Lung (tissue), 12 donors: ENCODE data around the gene PHYKPL. TPM values are rescaled to one million over a fixed set of nuclear protein-coding genes. Genes with fewer than 3 reads are reported as not detected.

ENCODE experiments used
- ATAC-seq: fragments of 200-7000 bp; cut with Tn5 transposase; one replicate; pipeline ENCODE4 v1.9.1; 2020; ENCODE audit warnings: moderate number of reproducible peaks; ENCODE audit not compliant: insufficient read depth, low FRiP score
- DNase-seq, 3 donors: peaks; one replicate each; pipeline ENCODE4 v3.0.0-alpha.2; 2013 to 2017
- H3K27ac ChIP-seq, 2 donors: one replicate each; pipeline ENCODE4 v1.5.1; 2013; ENCODE audit warnings: mild to moderate bottlenecking in 2 of 2, moderate library complexity in 2 of 2, control low read depth in 1 of 2, inconsistent platforms in 1 of 2, low read depth in 1 of 2, low read length in 1 of 2
- H3K27me3 ChIP-seq, 3 donors: one replicate each; pipeline ENCODE4 v1.5.1; 2013; ENCODE audit warnings: low read length in 2 of 3; ENCODE audit not compliant: control insufficient read depth in 3 of 3, insufficient read depth in 3 of 3
- H3K36me3 ChIP-seq, 4 donors: one replicate each; pipeline ENCODE4 v1.5.1; 2013; ENCODE audit warnings: low read length in 4 of 4, mild to moderate bottlenecking in 1 of 4, moderate library complexity in 1 of 4; ENCODE audit not compliant: control insufficient read depth in 4 of 4, insufficient read depth in 4 of 4
- H3K4me1 ChIP-seq, 5 donors: one replicate each; pipeline ENCODE4 v1.5.1; 2013; ENCODE audit warnings: low read length in 5 of 5, mild to moderate bottlenecking in 2 of 5, moderate library complexity in 1 of 5; ENCODE audit not compliant: control insufficient read depth in 5 of 5, insufficient read depth in 5 of 5
- H3K4me3 ChIP-seq: one replicate; pipeline ENCODE4 v1.5.1; 2013; ENCODE audit warnings: mild to moderate bottlenecking, control low read depth, moderate library complexity
- H3K9ac ChIP-seq, 2 donors: one replicate each; pipeline ENCODE4 v1.5.1; 2013; ENCODE audit warnings: low read length in 2 of 2, control low read depth in 1 of 2; ENCODE audit not compliant: insufficient read depth in 1 of 2
- H3K9me3 ChIP-seq, 4 donors: one replicate each; pipeline ENCODE4 v1.5.1; 2013; ENCODE audit warnings: low read length in 3 of 4, mild to moderate bottlenecking in 1 of 4, moderate library complexity in 1 of 4; ENCODE audit not compliant: control insufficient read depth in 4 of 4, insufficient read depth in 3 of 4
- WGBS, 2 donors: extraction: QIAGEN DNeasy Blood & Tissue Kit; methylation state at CpG; one replicate each; pipeline ENCODE4 v1.1.7; 2013; 5-methylcytosine and 5-hydroxymethylcytosine counted together
- polyA plus RNA-seq, 2 donors: library from polyadenylated mRNA; stranded (reverse); fragments of 200-250 nt; gene quantifications; one replicate each; pipeline ENCODE4 v1.2.1, GENCODE V29; 2013
- total RNA-seq, 2 donors: library from RNA; depleted of rRNA in 1 of 2; stranded (reverse); fragments of >200 nt in 1 of 2; gene quantifications; one replicate each; pipeline ENCODE4 v1.2.1, GENCODE V29; 2014 to 2021
- TF ChIP-seq, protein P1 (sequence below): IDR thresholded peaks from 2 replicates; pipeline ENCODE4 v1.5.1; 2012; ENCODE audit warnings: mild to moderate bottlenecking; ENCODE audit errors: control extremely low read depth, extremely low read depth
- donor health status: control.
- donor health status: control.
- donor health status: Bipolar disorder and iron deficiency.
- donor health status: healthy.
- donor health status: DM: yes; HTN: yes; CAD: no.

The PHYKPL gene
- total and polyA plus RNA-seq, 4 donors: 49.7 to 100 (median 75.8) TPM

DNA sequence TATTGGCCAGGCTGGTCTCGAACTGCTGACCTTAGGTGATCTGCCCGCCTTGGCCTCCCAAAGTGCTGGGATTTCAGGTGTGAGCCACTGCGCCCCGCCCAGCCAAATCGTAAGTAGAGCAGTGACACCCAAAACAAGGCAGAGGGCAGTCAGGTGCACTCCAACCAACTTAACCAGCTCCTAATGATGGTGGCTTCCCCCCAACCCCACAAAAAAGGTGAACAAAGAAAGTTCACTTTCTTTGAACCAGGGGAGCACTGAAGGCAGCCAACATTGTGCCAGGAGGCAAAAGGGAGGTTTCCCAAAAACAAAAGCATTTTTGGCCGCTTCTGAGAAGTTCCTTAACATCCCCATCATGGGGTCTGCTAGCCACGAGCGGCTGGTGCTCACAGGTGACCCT, 55.0 kb downstream of the PHYKPL start:
- DNase-seq: no peak
- H3K36me3 ChIP-seq: no peaks in the 10 kb centered on the region
- H3K4me1 ChIP-seq: no peaks in the 10 kb centered on the region
- no peak overlapping the region for H3K9ac ChIP-seq
- TF ChIP-seq, protein P1, sequence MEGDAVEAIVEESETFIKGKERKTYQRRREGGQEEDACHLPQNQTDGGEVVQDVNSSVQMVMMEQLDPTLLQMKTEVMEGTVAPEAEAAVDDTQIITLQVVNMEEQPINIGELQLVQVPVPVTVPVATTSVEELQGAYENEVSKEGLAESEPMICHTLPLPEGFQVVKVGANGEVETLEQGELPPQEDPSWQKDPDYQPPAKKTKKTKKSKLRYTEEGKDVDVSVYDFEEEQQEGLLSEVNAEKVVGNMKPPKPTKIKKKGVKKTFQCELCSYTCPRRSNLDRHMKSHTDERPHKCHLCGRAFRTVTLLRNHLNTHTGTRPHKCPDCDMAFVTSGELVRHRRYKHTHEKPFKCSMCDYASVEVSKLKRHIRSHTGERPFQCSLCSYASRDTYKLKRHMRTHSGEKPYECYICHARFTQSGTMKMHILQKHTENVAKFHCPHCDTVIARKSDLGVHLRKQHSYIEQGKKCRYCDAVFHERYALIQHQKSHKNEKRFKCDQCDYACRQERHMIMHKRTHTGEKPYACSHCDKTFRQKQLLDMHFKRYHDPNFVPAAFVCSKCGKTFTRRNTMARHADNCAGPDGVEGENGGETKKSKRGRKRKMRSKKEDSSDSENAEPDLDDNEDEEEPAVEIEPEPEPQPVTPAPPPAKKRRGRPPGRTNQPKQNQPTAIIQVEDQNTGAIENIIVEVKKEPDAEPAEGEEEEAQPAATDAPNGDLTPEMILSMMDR: no peak
- peaks cover 0 to 2% (median 0%) of the 10 kb centered on the region in 4 donors for H3K9me3 ChIP-seq
- 81 to 88% methylated on average over 8 of the region's 8 CpGs for whole genome bisulfite sequencing, 2 donors
- no peak overlapping the region for H3K27ac ChIP-seq
- H3K27me3 ChIP-seq: no peaks in the 10 kb centered on the region
- no peak for ATAC-seq
- H3K4me3 ChIP-seq: no peak overlapping the region

GRCh38 chr5:178176791-178177190, 55.8 kb downstream of the PHYKPL start:
- Histone ChIP-seq H3K27ac (no peak overlapping the region), H3K4me1 (no peaks in the 10 kb centered on the region), H3K27me3 (no peaks in the 10 kb centered on the region), H3K36me3 (no peaks in the 10 kb centered on the region), H3K4me3 (no peak overlapping the region), H3K9me3 (peaks cover 0 to 2% (median 0%) of the 10 kb centered on the region in 4 donors), H3K9ac (no peak overlapping the region)
- TF ChIP-seq, protein P1: no peak
- WGBS, 2 donors: 35 to 58% methylated on average over 6 of the region's 6 CpGs
- ATAC-seq (no peak), DNase-seq (no peak)

DNA sequence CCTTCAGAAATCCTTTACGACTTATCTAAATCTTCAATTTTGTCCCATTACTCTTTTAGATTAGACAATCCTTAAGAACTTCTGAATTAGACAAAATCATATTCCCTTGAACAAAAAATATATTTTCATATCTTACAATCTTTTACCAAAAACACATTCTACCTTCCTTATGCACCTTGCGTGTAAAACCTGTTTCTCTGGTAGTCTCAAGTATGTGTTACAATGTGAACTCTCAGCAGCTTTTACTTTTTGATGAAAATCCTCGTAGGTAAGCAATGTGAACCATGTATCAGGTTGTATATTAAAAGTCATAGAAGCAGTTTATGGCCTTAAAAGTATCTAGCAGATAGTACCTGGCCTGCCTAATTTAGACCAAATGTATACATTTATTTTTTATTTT, 58.1 kb downstream of the PHYKPL start:
- WGBS, 2 donors: 80 to 87% methylated on average over 3 of the region's 3 CpGs
- H3K4me3 ChIP-seq: no peak overlapping the region
- H3K27ac ChIP-seq: no peak overlapping the region
- ATAC-seq: no peak
- H3K9me3 ChIP-seq: no peaks in the 10 kb centered on the region
- TF ChIP-seq, protein P1: no peak
- no peak overlapping the region for H3K9ac ChIP-seq
- no peaks in the 10 kb centered on the region for H3K27me3 ChIP-seq
- no peaks in the 10 kb centered on the region for H3K36me3 ChIP-seq
- peak in 2 of 3 donors; percentile 50 to 80 for DNase-seq
- no peaks in the 10 kb centered on the region for H3K4me1 ChIP-seq

DNA sequence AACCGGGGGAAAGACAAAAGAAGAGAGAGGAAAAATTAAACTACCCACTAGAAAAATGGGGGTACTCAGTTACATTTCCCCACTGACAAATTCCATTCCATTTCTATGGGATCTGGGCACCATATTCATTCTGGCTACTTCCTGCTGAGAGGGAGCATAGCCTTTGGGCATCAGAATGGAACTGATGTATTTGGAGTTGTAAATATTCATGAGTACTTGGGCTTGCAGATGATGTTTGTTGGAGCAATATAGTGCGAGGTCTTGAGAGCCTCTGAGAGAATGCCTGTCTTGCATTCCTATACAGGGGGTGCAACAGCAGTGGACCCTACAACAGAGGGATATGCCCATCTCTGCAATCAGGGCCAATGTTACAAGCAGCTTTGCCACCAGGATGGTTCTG, 62.1 kb downstream of the PHYKPL start:
- TF ChIP-seq, protein P1: no peak
- no peaks in the 10 kb centered on the region for H3K9me3 ChIP-seq
- no peaks in the 10 kb centered on the region for H3K36me3 ChIP-seq
- peaks cover 0 to 8% (median 4%) of the 10 kb centered on the region in 3 donors for H3K27me3 ChIP-seq
- no peaks in the 10 kb centered on the region for H3K4me1 ChIP-seq
- H3K27ac ChIP-seq: no peak overlapping the region
- ATAC-seq: no peak
- DNase-seq: no peak
- no peak overlapping the region for H3K4me3 ChIP-seq
- H3K9ac ChIP-seq: no peak overlapping the region
- WGBS, 2 donors: 85 to 95% methylated on average over 2 of the region's 2 CpGs
